ENCODE results near the gene DPM1. TPM values are rescaled to one million over a fixed set of nuclear protein-coding genes. Genes with fewer than 3 reads are reported as not detected.

Gene DPM1
- total RNA-seq, 1 donor from 2014 or later = 39.8 TPM

GRCh38 chr20:50957276-50957675 is 1.1 kb downstream of the DPM1 start:
- intact Hi-C loops (cut with micrococcal nuclease) = no loop called here
- ChIA-PET CTCF (interaction anchor here (2.1 to 2.9 kb wide), 2 partner anchors 27 to 163 kb away, joined by 19 to 26 read pairs; partner anchors contain the start of genes ADNP and BCAS4), POLR2A (interaction anchor here (1.0 to 3.1 kb wide), 8 partner anchors 16 to 765 kb away, joined by 3 to 126 read pairs (median 6); partner anchors contain the start of genes ADNP and BCAS4)
- Mint-ChIP-seq H3K27me3 (no peaks in the 10 kb centered on the region), H3K27ac (peak overlapping the region; percentile 99), H3K36me3 (ENCODE audit: low read depth) (peaks cover 52% of the 10 kb centered on the region), H3K9me3 (no peaks in the 10 kb centered on the region), H3K4me1 (peaks cover 49% of the 10 kb centered on the region), H3K4me3 (peak overlapping the region; percentile 96)
- ATAC-seq (ENCODE audit: low read depth) (no peak), DNase-seq (no peak)
- TF ChIP-seq, protein P1, sequence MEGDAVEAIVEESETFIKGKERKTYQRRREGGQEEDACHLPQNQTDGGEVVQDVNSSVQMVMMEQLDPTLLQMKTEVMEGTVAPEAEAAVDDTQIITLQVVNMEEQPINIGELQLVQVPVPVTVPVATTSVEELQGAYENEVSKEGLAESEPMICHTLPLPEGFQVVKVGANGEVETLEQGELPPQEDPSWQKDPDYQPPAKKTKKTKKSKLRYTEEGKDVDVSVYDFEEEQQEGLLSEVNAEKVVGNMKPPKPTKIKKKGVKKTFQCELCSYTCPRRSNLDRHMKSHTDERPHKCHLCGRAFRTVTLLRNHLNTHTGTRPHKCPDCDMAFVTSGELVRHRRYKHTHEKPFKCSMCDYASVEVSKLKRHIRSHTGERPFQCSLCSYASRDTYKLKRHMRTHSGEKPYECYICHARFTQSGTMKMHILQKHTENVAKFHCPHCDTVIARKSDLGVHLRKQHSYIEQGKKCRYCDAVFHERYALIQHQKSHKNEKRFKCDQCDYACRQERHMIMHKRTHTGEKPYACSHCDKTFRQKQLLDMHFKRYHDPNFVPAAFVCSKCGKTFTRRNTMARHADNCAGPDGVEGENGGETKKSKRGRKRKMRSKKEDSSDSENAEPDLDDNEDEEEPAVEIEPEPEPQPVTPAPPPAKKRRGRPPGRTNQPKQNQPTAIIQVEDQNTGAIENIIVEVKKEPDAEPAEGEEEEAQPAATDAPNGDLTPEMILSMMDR (IDR thresholded peaks at IDR 0.05) = no peak

DNA sequence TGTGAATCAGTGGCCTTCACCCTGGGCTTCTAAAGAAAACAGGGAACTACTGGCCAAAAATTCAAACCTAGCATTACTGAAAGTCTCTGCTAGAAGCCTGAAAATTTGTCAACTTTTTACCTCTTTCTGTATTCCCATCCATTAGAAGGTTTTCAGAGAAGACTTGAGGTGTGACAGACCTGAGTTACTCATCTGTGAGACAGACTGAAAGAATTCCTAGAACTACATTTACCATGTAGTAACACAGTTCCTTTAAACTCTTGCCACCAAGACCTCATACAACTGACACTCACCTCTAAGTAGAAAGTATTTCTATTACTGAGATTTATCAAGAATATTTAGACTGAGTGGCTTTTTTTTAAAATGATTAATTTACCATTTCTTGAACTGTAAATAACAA is 4.5 kb downstream of the DPM1 start:
- Mint-ChIP-seq H3K9me3 (no peaks in the 10 kb centered on the region), H3K4me1 (peaks cover 30% of the 10 kb centered on the region), H3K27me3 (no peaks in the 10 kb centered on the region), H3K27ac (no peak overlapping the region), H3K36me3 (ENCODE audit: low read depth) (peaks cover 73% of the 10 kb centered on the region), H3K4me3 (no peak overlapping the region)
- ChIA-PET CTCF (no interaction called here), POLR2A (no interaction called here)
- DNase-seq (no peak), ATAC-seq (ENCODE audit: low read depth) (no peak)
- intact Hi-C loops (cut with micrococcal nuclease) = no loop called here
- TF ChIP-seq, protein P1 (IDR thresholded peaks at IDR 0.05) = no peak

DNA sequence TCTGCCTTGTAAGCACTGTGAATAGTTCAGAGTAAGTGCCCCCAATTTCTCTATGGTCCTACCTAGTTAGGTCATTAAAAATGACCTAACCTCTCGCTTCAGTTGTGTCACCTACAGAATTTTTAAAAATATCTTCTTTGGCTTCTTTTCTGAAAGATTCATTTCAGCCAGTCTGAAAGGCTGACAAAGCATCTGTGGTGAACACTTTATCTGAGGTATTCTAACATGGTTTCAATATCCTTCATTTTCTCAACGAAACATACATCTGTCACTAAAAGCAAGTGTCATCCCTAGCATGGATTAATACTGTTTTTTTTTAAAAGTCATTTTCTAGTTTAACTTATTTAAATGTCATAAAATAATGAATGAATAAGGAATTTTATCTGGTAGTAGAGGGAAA is 5.1 kb downstream of the DPM1 start:
- CTCF ChIA-PET = no interaction called here
- intact Hi-C loops (cut with micrococcal nuclease) = no loop called here
- no peak for DNase-seq
- POLR2A ChIA-PET = no interaction called here
- H3K27ac Mint-ChIP-seq = no peak overlapping the region
- no peaks in the 10 kb centered on the region for H3K9me3 Mint-ChIP-seq
- H3K27me3 Mint-ChIP-seq = no peaks in the 10 kb centered on the region
- TF ChIP-seq, protein P1 (IDR thresholded peaks at IDR 0.05) = no peak
- H3K4me1 Mint-ChIP-seq = peaks cover 24% of the 10 kb centered on the region
- H3K36me3 Mint-ChIP-seq (ENCODE audit: low read depth) = peaks cover 72% of the 10 kb centered on the region
- H3K4me3 Mint-ChIP-seq = no peak overlapping the region
- no peak for ATAC-seq (ENCODE audit: low read depth)

DNA sequence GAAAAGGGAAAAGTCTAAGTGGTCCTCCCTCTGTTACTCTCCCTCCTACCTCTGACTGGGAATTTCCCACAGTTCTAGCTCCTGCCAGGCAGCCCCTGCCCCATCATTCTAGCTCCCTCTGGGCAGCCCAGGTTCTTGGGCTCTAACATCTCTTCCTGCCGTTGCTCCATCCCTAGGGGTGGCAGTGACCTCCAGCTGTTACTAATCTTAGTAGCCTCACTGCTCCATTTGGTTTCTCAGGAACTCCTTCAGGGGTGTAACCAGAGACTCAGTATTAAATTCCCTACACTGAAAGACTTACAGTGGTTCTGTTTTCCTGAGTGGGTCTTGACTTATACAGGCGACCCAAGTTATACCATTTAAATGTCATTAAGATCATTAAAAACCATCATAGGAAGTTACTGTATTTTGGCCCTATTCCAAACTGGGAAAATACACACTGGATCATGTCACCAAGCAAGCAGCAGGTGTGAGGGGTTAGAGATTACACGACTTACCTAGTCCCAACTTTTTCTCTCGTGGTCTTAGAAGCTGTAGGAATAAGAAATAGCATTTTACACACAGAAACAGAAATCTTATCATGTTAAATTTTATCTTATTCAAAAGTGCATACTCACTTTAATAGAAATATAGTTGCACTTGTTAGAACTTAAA is 10.1 kb downstream of the DPM1 start:
- Mint-ChIP-seq H3K27ac (no peak overlapping the region), H3K9me3 (no peaks in the 10 kb centered on the region)
- POLR2A ChIA-PET = interaction anchor here (0.6 to 1.5 kb wide), 2 partner anchors 10 to 187 kb away, joined by 3 to 8 read pairs; partner anchors contain the start of genes DPM1 and MOCS3

GRCh38 chr20:50943069-50943468 is 15.3 kb downstream of the DPM1 start:
- no peak for ATAC-seq (ENCODE audit: low read depth)

More for the DNA sequence above, 10.1 kb downstream of the DPM1 start:
- no peak overlapping the region for H3K4me3 Mint-ChIP-seq
- no peaks in the 10 kb centered on the region for H3K4me1 Mint-ChIP-seq
- H3K36me3 Mint-ChIP-seq (ENCODE audit: low read depth) = peaks cover 82% of the 10 kb centered on the region
- CTCF ChIA-PET = no interaction called here
- DNase-seq = no peak
- intact Hi-C loops (cut with micrococcal nuclease) = no loop called here
- H3K27me3 Mint-ChIP-seq = no peaks in the 10 kb centered on the region
- ATAC-seq (ENCODE audit: low read depth) = no peak
- TF ChIP-seq, protein P1 (IDR thresholded peaks at IDR 0.05) = no peak

More at GRCh38 chr20:50943069-50943468, 15.3 kb downstream of the DPM1 start:
- TF ChIP-seq, protein P1 (IDR thresholded peaks at IDR 0.05) = no peak
- Mint-ChIP-seq H3K4me1 (no peaks in the 10 kb centered on the region), H3K27me3 (no peaks in the 10 kb centered on the region), H3K36me3 (ENCODE audit: low read depth) (peaks cover 71% of the 10 kb centered on the region), H3K27ac (no peak overlapping the region), H3K4me3 (no peak overlapping the region), H3K9me3 (no peaks in the 10 kb centered on the region)
- no peak for DNase-seq
- ChIA-PET POLR2A (interaction anchor here (0.5 kb wide), 1 partner anchor 20 kb away, joined by 3 read pairs; no protein-coding TSS in a partner anchor), CTCF (interaction anchor here (1.2 kb wide), 1 partner anchor 12 kb away, joined by 4 read pairs; the partner anchor contains the start of gene ADNP)
- intact Hi-C loops (cut with micrococcal nuclease) = no loop called here

Measured in activated B cell treated with CpG ODN at 0.5 μM for 24 hours (primary cell).